ENCODE data around the gene IL17B. TPM values are rescaled to one million over a fixed set of nuclear protein-coding genes. Genes with fewer than 3 reads are reported as not detected.
A peak's percentile ranks its signal among the peaks of the same experiment; 100 is the strongest.

The IL17B gene
- total and polyA plus RNA-seq, 9 of the 15 experiments (the other 6 are each of a cell fraction or from before 2014, with no cell fraction given) = 0.28 to 2.6 (median 0.53) TPM; not detected in 2

DNA sequence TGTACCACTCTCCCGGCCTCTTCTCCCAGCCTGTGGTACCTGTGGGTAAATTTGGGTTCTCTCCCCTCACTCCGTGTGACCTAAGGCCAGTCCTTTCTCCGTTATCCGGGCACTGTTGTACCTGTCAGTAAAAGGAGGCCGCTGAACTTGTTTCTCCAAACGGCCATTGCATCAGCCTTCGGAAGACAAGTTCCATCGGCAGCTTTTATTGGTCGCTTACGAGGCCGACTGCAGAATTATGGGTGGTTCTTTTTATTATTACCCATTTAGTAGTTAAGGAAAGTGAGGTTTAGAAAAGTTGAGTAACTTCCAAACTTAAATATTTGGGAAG, 33.2 kb downstream of the IL17B start:
- peak overlapping the region; percentile 97 for H3K9ac ChIP-seq (ENCODE audit: insufficient read depth in 1 of 2, low read depth in 2 of 2, low read length in 2 of 2)
- H4K20me1 ChIP-seq (replicated peaks; ENCODE audit: control insufficient read depth, insufficient read depth, low read length) = no peaks in the 10 kb centered on the region
- peak in 2 of 4 experiments; percentile 32 to 43 for DNase-seq (ENCODE audit: extremely low read depth in 1 of 4, low spot score in 3 of 4)
- peaks cover 51% of the 10 kb centered on the region for H3K79me2 ChIP-seq (ENCODE audit: control insufficient read depth, insufficient read depth, low read length)
- 2% methylated on average over 11 of the region's 11 CpGs for WGBS (ENCODE audit: insufficient coverage, low coverage, missing lambda C conversion rate)
- peak overlapping the region; percentile 71 for H2AFZ ChIP-seq (ENCODE audit: low read depth, low read length)
- ATAC-seq = peak; percentile 38
- H3K9me1 ChIP-seq (ENCODE audit: control insufficient read depth, insufficient read depth, low read length) = no peaks in the 10 kb centered on the region
- POLR2A ChIA-PET = interaction anchor here (0.7 to 4.7 kb wide), 9 partner anchors 10 to 206 kb away, joined by 3 to 87 read pairs (median 4); partner anchors contain the start of genes CSNK1A1 and PCYOX1L
- no TSS peak for BruUV-seq (replicated peaks)
- H3K27ac ChIP-seq (ENCODE audit: extremely low read depth, low read depth, low read length) = peak overlapping the region; percentile 92
- no peaks in the 10 kb centered on the region for H3K27me3 ChIP-seq (ENCODE audit: control insufficient read depth in 2 of 2, insufficient read depth in 2 of 2, low read length in 2 of 2)
- no peaks in the 10 kb centered on the region for H3K9me3 ChIP-seq (replicated peaks; ENCODE audit: control insufficient read depth, insufficient read depth, low read depth, low read length)
- in situ Hi-C loops (cut with MboI) = no loop called here
- H3K4me1 ChIP-seq (replicated peaks in 1 of 2; ENCODE audit: control insufficient read depth in 2 of 2, insufficient read depth in 2 of 2, low read length in 2 of 2) = peaks cover 7 to 21% of the 10 kb centered on the region in 2 experiments; a peak in 3 of 5 replicates
- no peak for FAIRE-seq
- H3K36me3 ChIP-seq (ENCODE audit: control insufficient read depth, insufficient read depth, low read length) = peaks cover 40% of the 10 kb centered on the region
- H3K4me2 ChIP-seq (ENCODE audit: insufficient read depth, low read length) = peak overlapping the region; percentile 99
- intact Hi-C loops (cut with micrococcal nuclease) = loop anchor here (1.0 kb wide), 1 partner anchor 25 kb away; no protein-coding TSS in a partner anchor
- H3K4me3 ChIP-seq = peak overlapping the region; percentile 82
- CTCF ChIA-PET (ENCODE audit: low intra/inter-chr PET ratio) = no interaction called here
- TF ChIP-seq, protein P1, sequence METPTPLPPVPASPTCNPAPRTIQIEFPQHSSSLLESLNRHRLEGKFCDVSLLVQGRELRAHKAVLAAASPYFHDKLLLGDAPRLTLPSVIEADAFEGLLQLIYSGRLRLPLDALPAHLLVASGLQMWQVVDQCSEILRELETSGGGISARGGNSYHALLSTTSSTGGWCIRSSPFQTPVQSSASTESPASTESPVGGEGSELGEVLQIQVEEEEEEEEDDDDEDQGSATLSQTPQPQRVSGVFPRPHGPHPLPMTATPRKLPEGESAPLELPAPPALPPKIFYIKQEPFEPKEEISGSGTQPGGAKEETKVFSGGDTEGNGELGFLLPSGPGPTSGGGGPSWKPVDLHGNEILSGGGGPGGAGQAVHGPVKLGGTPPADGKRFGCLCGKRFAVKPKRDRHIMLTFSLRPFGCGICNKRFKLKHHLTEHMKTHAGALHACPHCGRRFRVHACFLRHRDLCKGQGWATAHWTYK (CRISPR knock-in tag; IDR thresholded peaks at IDR 0.05) = 0 out of 2 replicates have a peak, but pooled peaks have one; percentile 7
- 0 out of 2 replicates have a peak, but pooled peaks have one; percentile 4 for TF ChIP-seq SMARCA4 (IDR thresholded peaks at IDR 0.05)
- no peak for TF ChIP-seq PHB (CRISPR knock-in tag; IDR thresholded peaks at IDR 0.05)
- no peak for TF ChIP-seq ZNF24 (IDR thresholded peaks at IDR 0.05)
- no peak for TF ChIP-seq RBFOX2 (IDR thresholded peaks at IDR 0.05; ENCODE audit: low read depth, low read length)
- TF ChIP-seq, protein P2, sequence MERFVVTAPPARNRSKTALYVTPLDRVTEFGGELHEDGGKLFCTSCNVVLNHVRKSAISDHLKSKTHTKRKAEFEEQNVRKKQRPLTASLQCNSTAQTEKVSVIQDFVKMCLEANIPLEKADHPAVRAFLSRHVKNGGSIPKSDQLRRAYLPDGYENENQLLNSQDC (CRISPR knock-in tag; IDR thresholded peaks at IDR 0.05) = no peak
- TF ChIP-seq STAT5B (CRISPR knock-in tag; IDR thresholded peaks at IDR 0.05) = no peak
- TF ChIP-seq SAFB (IDR thresholded peaks at IDR 0.05; ENCODE audit: borderline replicate concordance, low read depth, low read length) = no peak
- no peak for TF ChIP-seq CAMTA2 (CRISPR knock-in tag; conservative IDR thresholded peaks at IDR 0.05)
- no peak for TF ChIP-seq WHSC1 (IDR thresholded peaks at IDR 0.05; ENCODE audit: low read length)
- TF ChIP-seq MIER1 (IDR thresholded peaks at IDR 0.05; ENCODE audit: low read depth) = no peak
- no peak for TF ChIP-seq TCF3 (CRISPR knock-in tag; IDR thresholded peaks at IDR 0.05)
- no peak for TF ChIP-seq HDAC3 (IDR thresholded peaks at IDR 0.05; ENCODE audit: borderline replicate concordance, partially characterized antibody)
- TF ChIP-seq, protein P3, sequence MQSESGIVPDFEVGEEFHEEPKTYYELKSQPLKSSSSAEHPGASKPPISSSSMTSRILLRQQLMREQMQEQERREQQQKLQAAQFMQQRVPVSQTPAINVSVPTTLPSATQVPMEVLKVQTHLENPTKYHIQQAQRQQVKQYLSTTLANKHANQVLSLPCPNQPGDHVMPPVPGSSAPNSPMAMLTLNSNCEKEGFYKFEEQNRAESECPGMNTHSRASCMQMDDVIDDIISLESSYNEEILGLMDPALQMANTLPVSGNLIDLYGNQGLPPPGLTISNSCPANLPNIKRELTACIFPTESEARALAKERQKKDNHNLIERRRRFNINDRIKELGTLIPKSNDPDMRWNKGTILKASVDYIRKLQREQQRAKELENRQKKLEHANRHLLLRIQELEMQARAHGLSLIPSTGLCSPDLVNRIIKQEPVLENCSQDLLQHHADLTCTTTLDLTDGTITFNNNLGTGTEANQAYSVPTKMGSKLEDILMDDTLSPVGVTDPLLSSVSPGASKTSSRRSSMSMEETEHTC (IDR thresholded peaks at IDR 0.05) = no peak
- TF ChIP-seq, protein P4, sequence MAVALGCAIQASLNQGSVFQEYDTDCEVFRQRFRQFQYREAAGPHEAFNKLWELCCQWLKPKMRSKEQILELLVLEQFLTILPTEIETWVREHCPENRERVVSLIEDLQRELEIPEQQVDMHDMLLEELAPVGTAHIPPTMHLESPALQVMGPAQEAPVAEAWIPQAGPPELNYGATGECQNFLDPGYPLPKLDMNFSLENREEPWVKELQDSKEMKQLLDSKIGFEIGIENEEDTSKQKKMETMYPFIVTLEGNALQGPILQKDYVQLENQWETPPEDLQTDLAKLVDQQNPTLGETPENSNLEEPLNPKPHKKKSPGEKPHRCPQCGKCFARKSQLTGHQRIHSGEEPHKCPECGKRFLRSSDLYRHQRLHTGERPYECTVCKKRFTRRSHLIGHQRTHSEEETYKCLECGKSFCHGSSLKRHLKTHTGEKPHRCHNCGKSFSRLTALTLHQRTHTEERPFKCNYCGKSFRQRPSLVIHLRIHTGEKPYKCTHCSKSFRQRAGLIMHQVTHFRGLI (CRISPR knock-in tag; IDR thresholded peaks at IDR 0.05) = 0 out of 2 replicates have a peak, but pooled peaks have one; percentile 11
- peak; percentile 5 for TF ChIP-seq SAP30 (IDR thresholded peaks at IDR 0.05; ENCODE audit: borderline replicate concordance, insufficient read depth, low read depth, low read length, poor library complexity, severe bottlenecking)
- no peak for TF ChIP-seq TBL1XR1 (IDR thresholded peaks at IDR 0.05; ENCODE audit: low read length in 2 of 2)
- no peak for TF ChIP-seq CC2D1A (IDR thresholded peaks at IDR 0.05)
- TF ChIP-seq NR2F6 (CRISPR knock-in tag; IDR thresholded peaks at IDR 0.05) = no peak

Measured in K562 (cell line).